Liver (tissue), 9 donors: Measurements from ENCODE around the gene MUC6. TPM values are rescaled to one million over a fixed set of nuclear protein-coding genes. Genes with fewer than 3 reads are reported as not detected.

Experiments
- DNase-seq: peaks from one replicate; pipeline ENCODE4 v3.0.0-alpha.2; 2017; ENCODE audit warnings: low spot score
- H3K27ac ChIP-seq, 2 donors: one replicate each; pipeline ENCODE4 v1.7.0; 2013; ENCODE audit warnings: inconsistent platforms in 2 of 2, low read length in 2 of 2, control low read depth in 1 of 2, low read depth in 1 of 2, mild to moderate bottlenecking in 1 of 2
- H3K27me3 ChIP-seq, 4 donors: one replicate each; pipeline versions ENCODE4 v1.6.1 to v1.7.0; 2013; ENCODE audit warnings: low read length in 3 of 4, inconsistent platforms in 1 of 4, mild to moderate bottlenecking in 1 of 4, moderate library complexity in 1 of 4; ENCODE audit not compliant: control insufficient read depth in 4 of 4, insufficient read depth in 4 of 4
- H3K36me3 ChIP-seq, 4 donors: one replicate each; pipeline versions ENCODE4 v1.6.1 to v1.7.0; 2013; ENCODE audit warnings: low read length in 3 of 4, mild to moderate bottlenecking in 3 of 4, low read depth in 1 of 4, moderate library complexity in 1 of 4; ENCODE audit not compliant: control insufficient read depth in 4 of 4, insufficient read depth in 3 of 4
- H3K4me1 ChIP-seq, 4 donors: one replicate each; pipeline versions ENCODE4 v1.6.1 to v1.7.0; 2013; ENCODE audit warnings: low read length in 3 of 4, mild to moderate bottlenecking in 3 of 4, moderate library complexity in 1 of 4; ENCODE audit not compliant: control insufficient read depth in 4 of 4, insufficient read depth in 4 of 4
- H3K4me3 ChIP-seq, 3 donors: one replicate each; pipeline versions ENCODE4 v1.6.1 to v1.7.0; 2013; ENCODE audit warnings: low read length in 3 of 3, control low read depth in 1 of 3, low read depth in 1 of 3, mild to moderate bottlenecking in 1 of 3
- H3K9ac ChIP-seq, 2 donors: one replicate each; pipeline ENCODE4 v1.7.0; 2013; ENCODE audit warnings: low read length in 2 of 2, mild to moderate bottlenecking in 2 of 2, moderate library complexity in 2 of 2, control low read depth in 1 of 2, low read depth in 1 of 2
- H3K9me3 ChIP-seq, 4 donors: one replicate each; pipeline versions ENCODE4 v1.6.1 to v1.7.0; 2013; ENCODE audit warnings: low read length in 3 of 4; ENCODE audit not compliant: control insufficient read depth in 4 of 4
- EGR1 ChIP-seq, 2 donors: IDR thresholded peaks; 2 replicates each; pipeline ENCODE4 v1.6.1; 2016 to 2018; ENCODE audit warnings: antibody characterized with exemption in 2 of 2, low read depth in 2 of 2
- FOXA1 ChIP-seq: IDR thresholded peaks from 2 replicates; pipeline ENCODE4 v1.6.1; 2016; ENCODE audit warnings: antibody characterized with exemption
- FOXA2 ChIP-seq: IDR thresholded peaks from 2 replicates; pipeline ENCODE4 v1.6.1; 2016; ENCODE audit warnings: antibody characterized with exemption
- GABPA ChIP-seq, 2 donors: IDR thresholded peaks in 1 of 2; conservative IDR thresholded peaks in 1 of 2; 2 replicates each; pipeline ENCODE4 v1.6.1; 2016; ENCODE audit warnings: antibody characterized with exemption in 2 of 2, mild to moderate bottlenecking in 1 of 2, moderate library complexity in 1 of 2
- HNF4A ChIP-seq, 2 donors: conservative IDR thresholded peaks; 2 replicates each; pipeline ENCODE4 v1.6.1; 2016; ENCODE audit warnings: antibody characterized with exemption in 2 of 2, mild to moderate bottlenecking in 2 of 2
- HNF4G ChIP-seq: IDR thresholded peaks from 2 replicates; pipeline ENCODE4 v1.6.1; 2016; ENCODE audit warnings: antibody characterized with exemption
- JUND ChIP-seq, 2 donors: IDR thresholded peaks; 2 replicates each; pipeline ENCODE4 v1.6.1; 2016; ENCODE audit warnings: antibody characterized with exemption in 2 of 2
- NR2F2 ChIP-seq: IDR thresholded peaks from 2 replicates; pipeline ENCODE4 v1.6.1; 2016; ENCODE audit warnings: antibody characterized with exemption
- RAD21 ChIP-seq, 2 donors: IDR thresholded peaks; 2 replicates each; pipeline ENCODE4 v1.6.1; 2016; ENCODE audit warnings: antibody characterized with exemption in 2 of 2, mild to moderate bottlenecking in 2 of 2
- REST ChIP-seq: IDR thresholded peaks from 2 replicates; pipeline ENCODE4 v1.6.1; 2016; ENCODE audit warnings: antibody characterized with exemption, mild to moderate bottlenecking
- RXRA ChIP-seq, 2 donors: IDR thresholded peaks; 2 replicates each; pipeline ENCODE4 v1.6.1; 2017 to 2018; ENCODE audit warnings: antibody characterized with exemption in 2 of 2, mild to moderate bottlenecking in 1 of 2
- SP1 ChIP-seq: IDR thresholded peaks from 2 replicates; pipeline ENCODE4 v1.6.1; 2018; ENCODE audit warnings: antibody characterized with exemption, mild to moderate bottlenecking
- TAF1 ChIP-seq: conservative IDR thresholded peaks from 2 replicates; pipeline ENCODE4 v1.6.1; 2016; ENCODE audit warnings: antibody characterized with exemption, mild to moderate bottlenecking
- YY1 ChIP-seq: IDR thresholded peaks from 2 replicates; pipeline ENCODE4 v1.6.1; 2016; ENCODE audit warnings: antibody characterized with exemption, mild to moderate bottlenecking
- WGBS: extraction: QIAGEN DNeasy Blood & Tissue Kit; methylation state at CpG from one replicate; pipeline ENCODE4 v1.1.7; 2013; 5-methylcytosine and 5-hydroxymethylcytosine counted together
- polyA plus RNA-seq, 2 donors: library from polyadenylated mRNA; stranded (reverse) in 1 of 2; unstranded in 1 of 2; fragments of 200-250 nt in 1 of 2; fragments of >200 nt in 1 of 2; fragmentation: Nextera tagmentation in 1 of 2; extraction: Ambion mirVana in 1 of 2; gene quantifications; one replicate each; pipeline versions ENCODE4 v1.2.1 to v1.2.3, GENCODE V29; 2013 to 2015
- total RNA-seq, 2 donors: library from RNA; depleted of rRNA; stranded (reverse); fragments of >200 nt; gene quantifications; one replicate each; pipeline ENCODE4 v1.2.3, GENCODE V29; 2014
- TF ChIP-seq, protein P1 (sequence below): IDR thresholded peaks from 2 replicates; pipeline ENCODE4 v1.6.1; 2016; ENCODE audit warnings: antibody characterized with exemption
- TF ChIP-seq, protein P2 (sequence below): IDR thresholded peaks from 2 replicates; pipeline ENCODE4 v1.6.1; 2016; ENCODE audit warnings: antibody characterized with exemption
- TF ChIP-seq, protein P3 (sequence below): IDR thresholded peaks from 2 replicates; pipeline ENCODE4 v1.6.1; 2016; ENCODE audit warnings: antibody characterized with exemption
- TF ChIP-seq, protein P4 (sequence below): fragments of 150-350 bp; IDR thresholded peaks from 2 replicates; pipeline ENCODE4 v1.5.1; 2017; ENCODE audit warnings: improper control_type of control experiment, low read depth, low read length; ENCODE audit not compliant: missing input control
- donor health status: healthy.
- donor health status: healthy.
- donor health status: healthy.
- donor health status: healthy.
- donor health status: healthy.

Gene MUC6
- total and polyA plus RNA-seq, 4 donors: 0.05 to 0.54 (median 0.18) TPM

GRCh38 chr11:1055109-1055703 lies 18.7 kb upstream of the MUC6 start:
- Histone ChIP-seq H3K27ac (no peak overlapping the region), H3K9me3 (no peaks in the 10 kb centered on the region), H3K9ac (no peak overlapping the region), H3K4me3 (no peak overlapping the region), H3K4me1 (no peaks in the 10 kb centered on the region), H3K36me3 (no peaks in the 10 kb centered on the region), H3K27me3 (peaks cover 0 to 5% (median 0%) of the 10 kb centered on the region in 4 donors)
- TF ChIP-seq, protein P1, sequence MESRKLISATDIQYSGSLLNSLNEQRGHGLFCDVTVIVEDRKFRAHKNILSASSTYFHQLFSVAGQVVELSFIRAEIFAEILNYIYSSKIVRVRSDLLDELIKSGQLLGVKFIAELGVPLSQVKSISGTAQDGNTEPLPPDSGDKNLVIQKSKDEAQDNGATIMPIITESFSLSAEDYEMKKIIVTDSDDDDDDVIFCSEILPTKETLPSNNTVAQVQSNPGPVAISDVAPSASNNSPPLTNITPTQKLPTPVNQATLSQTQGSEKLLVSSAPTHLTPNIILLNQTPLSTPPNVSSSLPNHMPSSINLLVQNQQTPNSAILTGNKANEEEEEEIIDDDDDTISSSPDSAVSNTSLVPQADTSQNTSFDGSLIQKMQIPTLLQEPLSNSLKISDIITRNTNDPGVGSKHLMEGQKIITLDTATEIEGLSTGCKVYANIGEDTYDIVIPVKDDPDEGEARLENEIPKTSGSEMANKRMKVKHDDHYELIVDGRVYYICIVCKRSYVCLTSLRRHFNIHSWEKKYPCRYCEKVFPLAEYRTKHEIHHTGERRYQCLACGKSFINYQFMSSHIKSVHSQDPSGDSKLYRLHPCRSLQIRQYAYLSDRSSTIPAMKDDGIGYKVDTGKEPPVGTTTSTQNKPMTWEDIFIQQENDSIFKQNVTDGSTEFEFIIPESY: no peak
- TF ChIP-seq REST (no peak), HNF4A (conservative IDR thresholded peaks at IDR 0.05) (no peak)
- DNase-seq: no peak
- 85% methylated on average over 17 of the region's 17 CpGs for WGBS

- H3K27me3 ChIP-seq: peaks cover 0 to 5% (median 0%) of the 10 kb centered on the region in 4 donors
- no peak overlapping the region for H3K4me3 ChIP-seq
- DNase-seq: no peak
- H3K9me3 ChIP-seq: no peaks in the 10 kb centered on the region
- 64% methylated on average over 25 of the region's 25 CpGs for whole genome bisulfite sequencing
- H3K9ac ChIP-seq: no peak overlapping the region
- H3K4me1 ChIP-seq: no peaks in the 10 kb centered on the region
- TF ChIP-seq, protein P2, sequence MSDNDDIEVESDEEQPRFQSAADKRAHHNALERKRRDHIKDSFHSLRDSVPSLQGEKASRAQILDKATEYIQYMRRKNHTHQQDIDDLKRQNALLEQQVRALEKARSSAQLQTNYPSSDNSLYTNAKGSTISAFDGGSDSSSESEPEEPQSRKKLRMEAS: no peak
- TF ChIP-seq NR2F2 (no peak), EGR1 (IDR thresholded peaks at IDR 0.05; ENCODE audit: low read depth in 2 of 2) (no peak), FOXA2 (no peak), YY1 (no peak), TAF1 (no peak), RAD21 (IDR thresholded peaks at IDR 0.05) (no peak), SP1 (no peak), JUND (IDR thresholded peaks at IDR 0.05) (no peak), HNF4G (no peak), GABPA (IDR thresholded peaks at IDR 0.05 in 1 of 2, conservative IDR thresholded peaks at IDR 0.05 in 1 of 2) (no peak), RXRA (IDR thresholded peaks at IDR 0.05) (no peak), FOXA1 (no peak), HNF4A (conservative IDR thresholded peaks at IDR 0.05) (no peak)
- TF ChIP-seq, protein P3, sequence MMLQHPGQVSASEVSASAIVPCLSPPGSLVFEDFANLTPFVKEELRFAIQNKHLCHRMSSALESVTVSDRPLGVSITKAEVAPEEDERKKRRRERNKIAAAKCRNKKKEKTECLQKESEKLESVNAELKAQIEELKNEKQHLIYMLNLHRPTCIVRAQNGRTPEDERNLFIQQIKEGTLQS: no peak
- TF ChIP-seq, protein P1: no peak
- TF ChIP-seq, protein P4, sequence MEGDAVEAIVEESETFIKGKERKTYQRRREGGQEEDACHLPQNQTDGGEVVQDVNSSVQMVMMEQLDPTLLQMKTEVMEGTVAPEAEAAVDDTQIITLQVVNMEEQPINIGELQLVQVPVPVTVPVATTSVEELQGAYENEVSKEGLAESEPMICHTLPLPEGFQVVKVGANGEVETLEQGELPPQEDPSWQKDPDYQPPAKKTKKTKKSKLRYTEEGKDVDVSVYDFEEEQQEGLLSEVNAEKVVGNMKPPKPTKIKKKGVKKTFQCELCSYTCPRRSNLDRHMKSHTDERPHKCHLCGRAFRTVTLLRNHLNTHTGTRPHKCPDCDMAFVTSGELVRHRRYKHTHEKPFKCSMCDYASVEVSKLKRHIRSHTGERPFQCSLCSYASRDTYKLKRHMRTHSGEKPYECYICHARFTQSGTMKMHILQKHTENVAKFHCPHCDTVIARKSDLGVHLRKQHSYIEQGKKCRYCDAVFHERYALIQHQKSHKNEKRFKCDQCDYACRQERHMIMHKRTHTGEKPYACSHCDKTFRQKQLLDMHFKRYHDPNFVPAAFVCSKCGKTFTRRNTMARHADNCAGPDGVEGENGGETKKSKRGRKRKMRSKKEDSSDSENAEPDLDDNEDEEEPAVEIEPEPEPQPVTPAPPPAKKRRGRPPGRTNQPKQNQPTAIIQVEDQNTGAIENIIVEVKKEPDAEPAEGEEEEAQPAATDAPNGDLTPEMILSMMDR: no peak
- no peak overlapping the region for H3K27ac ChIP-seq
- H3K36me3 ChIP-seq: no peaks in the 10 kb centered on the region
Measured at GRCh38 chr11:1054143-1055108, 17.9 kb upstream of the MUC6 start.
